NCI-H524 treated with DMSO at 0.1 percent for 48 hours (cell line): ENCODE results near the gene SEC23A.
"Not testable (repeated sequence)": the region's sequence is repeated elsewhere in the genome, so short reads cannot be mapped to it uniquely, and the experiment has no call there.

ENCODE experiments used
- DNase-seq: peaks from one replicate; lab custom pipeline; 2025; lab: John Stamatoyannopoulos, UW

SEC23A gene

GRCh38 chr14:39091716-39092115 lies 11.3 kb downstream of the SEC23A start:
- no peak for DNase-seq

- no peak for DNase-seq
Measured at GRCh38 chr14:39090548-39091111, 12.4 kb downstream of the SEC23A start.

GRCh38 chr14:39087493-39087892 lies 15.5 kb downstream of the SEC23A start:
- no peak for DNase-seq

- no peak for DNase-seq
Measured at GRCh38 chr14:39085933-39086332, 17.1 kb downstream of the SEC23A start.

- DNase-seq, result no peak
Measured at GRCh38 chr14:39083127-39083526, 19.9 kb downstream of the SEC23A start.

GRCh38 chr14:39080886-39081285 lies 22.1 kb downstream of the SEC23A start:
- DNase-seq, result no peak

GRCh38 chr14:39071096-39071495 lies 31.9 kb downstream of the SEC23A start:
- DNase-seq, result no peak

- no peak for DNase-seq
Measured at GRCh38 chr14:39069923-39070322, 33.1 kb downstream of the SEC23A start.

GRCh38 chr14:39069169-39069805 lies 33.7 kb downstream of the SEC23A start:
- not testable (repeated sequence) for DNase-seq

- DNase-seq, result no peak
Measured at GRCh38 chr14:39060818-39061437, 42.1 kb downstream of the SEC23A start.

- no peak for DNase-seq
Measured at GRCh38 chr14:39055786-39056474, 47.1 kb downstream of the SEC23A start.

- DNase-seq, result not testable (repeated sequence)
Measured at GRCh38 chr14:39052869-39053454, 50.1 kb downstream of the SEC23A start.

GRCh38 chr14:39050389-39050788 lies 52.6 kb downstream of the SEC23A start:
- DNase-seq, result no peak

- DNase-seq, result not testable (repeated sequence)
Measured at GRCh38 chr14:39045889-39046288, 57.1 kb downstream of the SEC23A start.

- no peak for DNase-seq
Measured at GRCh38 chr14:39043352-39043943, 59.6 kb downstream of the SEC23A start.

GRCh38 chr14:39040529-39040928 lies 62.5 kb downstream of the SEC23A start:
- DNase-seq, result no peak

GRCh38 chr14:39038542-39038941 lies 64.5 kb downstream of the SEC23A start:
- no peak for DNase-seq

GRCh38 chr14:39036760-39037159 lies 66.3 kb downstream of the SEC23A start:
- no peak for DNase-seq

GRCh38 chr14:39035336-39035735 lies 67.7 kb downstream of the SEC23A start:
- no peak for DNase-seq

GRCh38 chr14:39034481-39035296 lies 68.3 kb downstream of the SEC23A start:
- peak; percentile 17 for DNase-seq

GRCh38 chr14:39033371-39033770 lies 69.7 kb downstream of the SEC23A start:
- DNase-seq, result no peak
